GM12875 (cell line): ENCODE measurements around the gene HIVEP3.
A peak's percentile ranks its signal among the peaks of the same experiment; 100 is the strongest.

Source experiments
- H3K4me3 ChIP-seq: one replicate; pipeline ENCODE4 v1.5.1; 2011; ENCODE audit warnings: low read depth, low read length, control low read depth
- CTCF ChIP-seq: IDR thresholded peaks from 2 replicates; pipeline ENCODE4 v1.5.1; 2011; ENCODE audit warnings: low read depth, mild to moderate bottlenecking, control low read depth, inconsistent platforms, low read length, moderate library complexity, borderline replicate concordance; ENCODE audit not compliant: insufficient read depth

The HIVEP3 gene

GRCh38 chr1:41875487-41875886 is 43.2 kb downstream of the HIVEP3 start:
- H3K4me3 ChIP-seq: no peak overlapping the region
- TF ChIP-seq CTCF: no peak

GRCh38 chr1:41874903-41875411 is 43.8 kb downstream of the HIVEP3 start:
- no peak overlapping the region for H3K4me3 ChIP-seq
- TF ChIP-seq CTCF: no peak

GRCh38 chr1:41874151-41874719 is 44.5 kb downstream of the HIVEP3 start:
- TF ChIP-seq CTCF: no peak
- no peak overlapping the region for H3K4me3 ChIP-seq

- TF ChIP-seq CTCF: no peak
- H3K4me3 ChIP-seq: no peak overlapping the region
These were observed 46.6 kb downstream of the HIVEP3 start for GRCh38 chr1:41872074-41872473.

GRCh38 chr1:41870076-41870562 is 48.6 kb downstream of the HIVEP3 start:
- no peak for TF ChIP-seq CTCF
- no peak overlapping the region for H3K4me3 ChIP-seq

GRCh38 chr1:41868241-41868998 is 50.3 kb downstream of the HIVEP3 start:
- peak; percentile 57 for TF ChIP-seq CTCF
- no peak overlapping the region for H3K4me3 ChIP-seq

- no peak for TF ChIP-seq CTCF
- no peak overlapping the region for H3K4me3 ChIP-seq
These were observed 52.4 kb downstream of the HIVEP3 start for GRCh38 chr1:41866285-41866684.
